Measurements from ENCODE around the gene ADPRH. TPM values are rescaled to one million over a fixed set of nuclear protein-coding genes. Genes with fewer than 3 reads are reported as not detected.

Gene ADPRH
- total RNA-seq, 1 experiment from 2014 or later: 3.6 TPM

DNA sequence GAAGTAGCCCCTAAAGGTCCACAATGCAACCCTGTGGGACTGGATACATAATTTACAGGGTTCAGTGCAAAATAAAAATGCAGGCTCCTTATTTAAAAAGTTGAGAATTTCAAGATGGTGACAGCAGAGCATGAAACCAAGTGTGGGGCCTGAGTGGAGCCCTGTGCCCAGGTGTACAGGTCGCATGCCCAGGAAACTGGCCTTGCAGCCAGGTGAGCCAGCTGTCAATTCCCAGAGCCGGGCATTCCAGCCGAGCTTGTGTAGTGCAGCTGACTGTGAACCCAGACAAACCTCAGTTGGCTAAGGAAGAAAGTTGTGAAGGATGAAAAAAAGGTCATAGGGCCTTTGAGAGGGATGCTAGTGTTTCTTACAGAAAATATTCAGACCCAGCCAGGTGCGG is 53.5 kb downstream of the ADPRH start:
- POLR2A ChIA-PET: no interaction called here

DNA sequence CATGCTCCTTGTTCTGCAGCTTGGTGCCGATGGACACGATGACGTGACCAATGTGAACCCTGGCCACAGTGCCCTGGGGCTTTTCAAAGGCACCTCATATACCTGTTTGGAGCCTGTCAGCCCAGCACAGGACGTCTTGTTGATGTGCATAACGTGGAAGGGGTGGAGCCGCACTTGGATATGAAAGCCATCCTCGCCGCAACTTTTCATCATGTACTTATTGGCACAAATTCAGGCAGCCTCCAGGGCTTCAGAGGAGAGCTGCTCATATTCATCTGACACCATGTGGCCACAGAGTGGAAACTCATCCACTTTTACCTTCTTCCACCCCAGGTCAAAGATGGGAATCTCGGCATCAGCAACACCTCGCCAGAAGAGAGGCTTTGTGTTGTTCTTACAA is 56.4 kb downstream of the ADPRH start:
- H3K27me3 Mint-ChIP-seq (ENCODE audit: low read depth): no peaks in the 10 kb centered on the region
- ATAC-seq (no peak), DNase-seq (ENCODE audit: low spot score) (no peak)
- H3K36me3 Mint-ChIP-seq: no peaks in the 10 kb centered on the region
- H3K9me3 Mint-ChIP-seq: no peaks in the 10 kb centered on the region
- no peaks in the 10 kb centered on the region for H3K4me1 Mint-ChIP-seq
- ChIA-PET POLR2A (no interaction called here), CTCF (interaction anchor here (1.5 to 2.0 kb wide), 2 partner anchors 9 to 35 kb away, joined by 3 to 5 read pairs; no protein-coding TSS in a partner anchor)
- H3K4me3 Mint-ChIP-seq: no peak overlapping the region
- H3K27ac Mint-ChIP-seq: no peak overlapping the region
- TF ChIP-seq GTF2I (CRISPR knock-in tag; conservative IDR thresholded peaks at IDR 0.05) (no peak), ZNF232 (CRISPR knock-in tag; IDR thresholded peaks at IDR 0.05) (no peak), JAZF1 (CRISPR knock-in tag; IDR thresholded peaks at IDR 0.05) (no peak), FOXJ3 (CRISPR knock-in tag; IDR thresholded peaks at IDR 0.05; ENCODE audit: borderline replicate concordance) (no peak), ETV6 (CRISPR knock-in tag; IDR thresholded peaks at IDR 0.05) (no peak), GABPB1 (CRISPR knock-in tag; IDR thresholded peaks at IDR 0.05) (no peak), SMAD4 (CRISPR knock-in tag; IDR thresholded peaks at IDR 0.05) (no peak), TEAD4 (CRISPR knock-in tag; IDR thresholded peaks at IDR 0.05) (no peak), HMGA2 (CRISPR knock-in tag; IDR thresholded peaks at IDR 0.05) (no peak)
- TF ChIP-seq, protein P1, sequence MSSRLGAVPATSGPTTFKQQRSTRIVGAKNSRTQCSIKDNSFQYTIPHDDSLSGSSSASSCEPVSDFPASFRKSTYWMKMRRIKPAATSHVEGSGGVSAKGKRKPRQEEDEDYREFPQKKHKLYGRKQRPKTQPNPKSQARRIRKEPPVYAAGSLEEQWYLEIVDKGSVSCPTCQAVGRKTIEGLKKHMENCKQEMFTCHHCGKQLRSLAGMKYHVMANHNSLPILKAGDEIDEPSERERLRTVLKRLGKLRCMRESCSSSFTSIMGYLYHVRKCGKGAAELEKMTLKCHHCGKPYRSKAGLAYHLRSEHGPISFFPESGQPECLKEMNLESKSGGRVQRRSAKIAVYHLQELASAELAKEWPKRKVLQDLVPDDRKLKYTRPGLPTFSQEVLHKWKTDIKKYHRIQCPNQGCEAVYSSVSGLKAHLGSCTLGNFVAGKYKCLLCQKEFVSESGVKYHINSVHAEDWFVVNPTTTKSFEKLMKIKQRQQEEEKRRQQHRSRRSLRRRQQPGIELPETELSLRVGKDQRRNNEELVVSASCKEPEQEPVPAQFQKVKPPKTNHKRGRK (CRISPR knock-in tag; IDR thresholded peaks at IDR 0.05; ENCODE audit: borderline replicate concordance): no peak
- TF ChIP-seq, protein P2, sequence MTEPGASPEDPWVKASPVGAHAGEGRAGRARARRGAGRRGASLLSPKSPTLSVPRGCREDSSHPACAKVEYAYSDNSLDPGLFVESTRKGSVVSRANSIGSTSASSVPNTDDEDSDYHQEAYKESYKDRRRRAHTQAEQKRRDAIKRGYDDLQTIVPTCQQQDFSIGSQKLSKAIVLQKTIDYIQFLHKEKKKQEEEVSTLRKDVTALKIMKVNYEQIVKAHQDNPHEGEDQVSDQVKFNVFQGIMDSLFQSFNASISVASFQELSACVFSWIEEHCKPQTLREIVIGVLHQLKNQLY (CRISPR knock-in tag; IDR thresholded peaks at IDR 0.05): no peak
- TF ChIP-seq, protein P3, sequence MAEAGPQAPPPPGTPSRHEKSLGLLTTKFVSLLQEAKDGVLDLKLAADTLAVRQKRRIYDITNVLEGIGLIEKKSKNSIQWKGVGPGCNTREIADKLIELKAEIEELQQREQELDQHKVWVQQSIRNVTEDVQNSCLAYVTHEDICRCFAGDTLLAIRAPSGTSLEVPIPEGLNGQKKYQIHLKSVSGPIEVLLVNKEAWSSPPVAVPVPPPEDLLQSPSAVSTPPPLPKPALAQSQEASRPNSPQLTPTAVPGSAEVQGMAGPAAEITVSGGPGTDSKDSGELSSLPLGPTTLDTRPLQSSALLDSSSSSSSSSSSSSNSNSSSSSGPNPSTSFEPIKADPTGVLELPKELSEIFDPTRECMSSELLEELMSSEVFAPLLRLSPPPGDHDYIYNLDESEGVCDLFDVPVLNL (CRISPR knock-in tag; IDR thresholded peaks at IDR 0.05; ENCODE audit: borderline replicate concordance, low read depth): no peak

More for the DNA sequence above, 53.5 kb downstream of the ADPRH start:
- H3K9me3 Mint-ChIP-seq: no peaks in the 10 kb centered on the region
- peaks cover under 1% of the 10 kb centered on the region for H3K4me1 Mint-ChIP-seq
- TF ChIP-seq, protein P4, sequence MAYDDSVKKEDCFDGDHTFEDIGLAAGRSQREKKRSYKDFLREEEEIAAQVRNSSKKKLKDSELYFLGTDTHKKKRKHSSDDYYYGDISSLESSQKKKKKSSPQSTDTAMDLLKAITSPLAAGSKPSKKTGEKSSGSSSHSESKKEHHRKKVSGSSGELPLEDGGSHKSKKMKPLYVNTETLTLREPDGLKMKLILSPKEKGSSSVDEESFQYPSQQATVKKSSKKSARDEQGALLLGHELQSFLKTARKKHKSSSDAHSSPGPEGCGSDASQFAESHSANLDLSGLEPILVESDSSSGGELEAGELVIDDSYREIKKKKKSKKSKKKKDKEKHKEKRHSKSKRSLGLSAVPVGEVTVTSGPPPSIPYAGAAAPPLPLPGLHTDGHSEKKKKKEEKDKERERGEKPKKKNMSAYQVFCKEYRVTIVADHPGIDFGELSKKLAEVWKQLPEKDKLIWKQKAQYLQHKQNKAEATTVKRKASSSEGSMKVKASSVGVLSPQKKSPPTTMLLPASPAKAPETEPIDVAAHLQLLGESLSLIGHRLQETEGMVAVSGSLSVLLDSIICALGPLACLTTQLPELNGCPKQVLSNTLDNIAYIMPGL (CRISPR knock-in tag; IDR thresholded peaks at IDR 0.05): no peak
- TF ChIP-seq, protein P1 (CRISPR knock-in tag; IDR thresholded peaks at IDR 0.05; ENCODE audit: borderline replicate concordance): no peak
- no peak for TF ChIP-seq NR1H2 (CRISPR knock-in tag; IDR thresholded peaks at IDR 0.05)
- TF ChIP-seq FOXP1 (CRISPR knock-in tag; IDR thresholded peaks at IDR 0.05; ENCODE audit: borderline replicate concordance): no peak
- TF ChIP-seq ZNF121 (CRISPR knock-in tag; IDR thresholded peaks at IDR 0.05): no peak
- TF ChIP-seq, protein P5, sequence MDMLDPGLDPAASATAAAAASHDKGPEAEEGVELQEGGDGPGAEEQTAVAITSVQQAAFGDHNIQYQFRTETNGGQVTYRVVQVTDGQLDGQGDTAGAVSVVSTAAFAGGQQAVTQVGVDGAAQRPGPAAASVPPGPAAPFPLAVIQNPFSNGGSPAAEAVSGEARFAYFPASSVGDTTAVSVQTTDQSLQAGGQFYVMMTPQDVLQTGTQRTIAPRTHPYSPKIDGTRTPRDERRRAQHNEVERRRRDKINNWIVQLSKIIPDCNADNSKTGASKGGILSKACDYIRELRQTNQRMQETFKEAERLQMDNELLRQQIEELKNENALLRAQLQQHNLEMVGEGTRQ (CRISPR knock-in tag; IDR thresholded peaks at IDR 0.05): no peak
- TF ChIP-seq ZNF416 (CRISPR knock-in tag; IDR thresholded peaks at IDR 0.05): no peak
- TF ChIP-seq, protein P6, sequence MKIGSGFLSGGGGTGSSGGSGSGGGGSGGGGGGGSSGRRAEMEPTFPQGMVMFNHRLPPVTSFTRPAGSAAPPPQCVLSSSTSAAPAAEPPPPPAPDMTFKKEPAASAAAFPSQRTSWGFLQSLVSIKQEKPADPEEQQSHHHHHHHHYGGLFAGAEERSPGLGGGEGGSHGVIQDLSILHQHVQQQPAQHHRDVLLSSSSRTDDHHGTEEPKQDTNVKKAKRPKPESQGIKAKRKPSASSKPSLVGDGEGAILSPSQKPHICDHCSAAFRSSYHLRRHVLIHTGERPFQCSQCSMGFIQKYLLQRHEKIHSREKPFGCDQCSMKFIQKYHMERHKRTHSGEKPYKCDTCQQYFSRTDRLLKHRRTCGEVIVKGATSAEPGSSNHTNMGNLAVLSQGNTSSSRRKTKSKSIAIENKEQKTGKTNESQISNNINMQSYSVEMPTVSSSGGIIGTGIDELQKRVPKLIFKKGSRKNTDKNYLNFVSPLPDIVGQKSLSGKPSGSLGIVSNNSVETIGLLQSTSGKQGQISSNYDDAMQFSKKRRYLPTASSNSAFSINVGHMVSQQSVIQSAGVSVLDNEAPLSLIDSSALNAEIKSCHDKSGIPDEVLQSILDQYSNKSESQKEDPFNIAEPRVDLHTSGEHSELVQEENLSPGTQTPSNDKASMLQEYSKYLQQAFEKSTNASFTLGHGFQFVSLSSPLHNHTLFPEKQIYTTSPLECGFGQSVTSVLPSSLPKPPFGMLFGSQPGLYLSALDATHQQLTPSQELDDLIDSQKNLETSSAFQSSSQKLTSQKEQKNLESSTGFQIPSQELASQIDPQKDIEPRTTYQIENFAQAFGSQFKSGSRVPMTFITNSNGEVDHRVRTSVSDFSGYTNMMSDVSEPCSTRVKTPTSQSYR (CRISPR knock-in tag; IDR thresholded peaks at IDR 0.05): no peak
- TF ChIP-seq, protein P3 (CRISPR knock-in tag; IDR thresholded peaks at IDR 0.05; ENCODE audit: borderline replicate concordance, low read depth): no peak
- TF ChIP-seq CREB1 (CRISPR knock-in tag; IDR thresholded peaks at IDR 0.05): no peak
- TF ChIP-seq ZBTB21 (CRISPR knock-in tag; IDR thresholded peaks at IDR 0.05; ENCODE audit: borderline replicate concordance): no peak
- no peak for TF ChIP-seq TEAD4 (CRISPR knock-in tag; IDR thresholded peaks at IDR 0.05)
- H3K27ac Mint-ChIP-seq: no peak overlapping the region
- DNase-seq (ENCODE audit: low spot score) (no peak), ATAC-seq (no peak)
- H3K27me3 Mint-ChIP-seq (ENCODE audit: low read depth): no peaks in the 10 kb centered on the region
- H3K36me3 Mint-ChIP-seq: no peaks in the 10 kb centered on the region
- CTCF ChIA-PET: interaction anchor here (0.7 kb wide), 1 partner anchor 53 kb away, joined by 6 read pairs; no protein-coding TSS in a partner anchor
- no peak overlapping the region for H3K4me3 Mint-ChIP-seq
